Measurements from ENCODE around the gene RTTN.

The RTTN gene

DNA sequence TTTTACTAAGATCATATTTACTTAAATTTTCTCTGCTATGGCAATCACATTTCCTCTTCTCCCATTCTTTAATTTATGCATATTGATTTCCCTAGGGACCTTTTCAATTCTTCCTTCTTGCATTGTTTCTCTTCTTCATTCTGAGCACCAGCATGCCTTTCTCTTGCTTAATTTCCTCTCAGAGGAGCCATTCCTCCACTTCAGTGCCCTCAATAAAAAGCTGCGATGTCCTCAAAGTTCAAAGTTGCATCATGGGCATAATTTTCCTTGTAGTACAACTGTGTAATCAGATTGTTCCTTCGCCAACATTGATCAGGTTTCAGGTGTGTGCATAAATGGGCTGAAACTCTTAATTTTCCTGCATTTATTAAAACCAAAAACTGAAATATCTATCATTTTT, 236.0 kb downstream of the RTTN start:
- DNase-seq: no peak

DNA sequence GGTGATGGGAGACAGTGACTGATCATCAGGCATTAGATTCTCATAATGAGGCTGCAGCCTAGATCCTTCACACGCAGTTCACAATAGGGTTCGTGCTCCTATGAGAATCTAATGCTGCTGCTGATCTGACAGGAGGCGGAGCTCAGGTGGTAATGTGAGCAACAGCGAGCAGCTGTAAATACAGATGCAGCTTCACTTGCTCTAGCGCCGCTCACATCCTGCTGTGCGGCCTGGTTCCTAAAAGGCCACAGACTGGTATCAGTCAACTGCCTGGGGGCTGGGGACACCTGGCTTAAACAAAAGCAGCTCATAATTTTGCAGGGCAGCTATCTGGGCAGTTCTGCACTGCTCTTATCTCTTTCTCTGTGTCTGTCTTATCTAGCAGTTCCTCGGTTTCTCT, 237.4 kb downstream of the RTTN start:
- DNase-seq: no peak

DNA sequence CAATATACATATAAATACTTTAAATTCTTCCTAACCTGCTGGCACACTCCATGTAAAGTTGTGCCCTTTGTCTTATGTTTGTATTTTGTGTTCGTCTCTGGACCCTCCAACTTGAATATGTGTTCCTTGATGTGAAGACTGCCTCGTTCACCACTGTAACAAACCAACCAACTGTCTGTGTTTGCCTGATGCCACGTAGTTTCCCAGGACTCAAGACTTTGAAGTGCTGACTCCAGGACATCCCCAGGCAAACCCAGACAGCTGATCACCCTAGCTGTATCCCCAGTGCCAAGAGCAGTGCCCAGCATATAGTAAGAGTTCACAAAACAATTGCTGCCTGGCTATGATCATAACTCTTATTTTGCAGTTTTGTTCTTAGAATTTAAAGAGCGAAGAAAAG, 242.3 kb downstream of the RTTN start:
- DNase-seq: no peak

GRCh38 chr18:69961718-69962117, 243.8 kb downstream of the RTTN start:
- DNase-seq: no peak

GRCh38 chr18:69958422-69958821, 247.1 kb downstream of the RTTN start:
- no peak for DNase-seq

DNA sequence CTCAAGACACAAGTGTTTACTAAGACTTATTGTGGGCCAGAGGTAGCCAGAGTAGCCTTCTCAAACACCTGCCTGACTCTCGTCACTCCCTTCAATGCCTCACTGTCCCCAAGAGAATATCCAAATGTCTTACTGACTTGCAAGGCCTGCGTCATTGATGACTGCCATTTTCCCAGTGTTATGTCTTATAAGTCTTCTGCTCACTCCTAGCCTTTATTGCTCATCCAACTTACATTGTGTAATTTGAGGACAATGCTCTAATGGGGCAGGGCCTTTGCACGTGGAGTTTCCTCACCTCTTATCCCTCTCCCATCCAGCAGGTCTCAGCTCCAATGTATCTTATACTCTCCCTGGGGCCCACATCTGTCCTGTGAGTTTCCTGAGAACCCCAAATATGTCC, 247.7 kb downstream of the RTTN start:
- DNase-seq: no peak

GRCh38 chr18:69956665-69957620, 248.5 kb downstream of the RTTN start:
- DNase-seq: no peak

DNA sequence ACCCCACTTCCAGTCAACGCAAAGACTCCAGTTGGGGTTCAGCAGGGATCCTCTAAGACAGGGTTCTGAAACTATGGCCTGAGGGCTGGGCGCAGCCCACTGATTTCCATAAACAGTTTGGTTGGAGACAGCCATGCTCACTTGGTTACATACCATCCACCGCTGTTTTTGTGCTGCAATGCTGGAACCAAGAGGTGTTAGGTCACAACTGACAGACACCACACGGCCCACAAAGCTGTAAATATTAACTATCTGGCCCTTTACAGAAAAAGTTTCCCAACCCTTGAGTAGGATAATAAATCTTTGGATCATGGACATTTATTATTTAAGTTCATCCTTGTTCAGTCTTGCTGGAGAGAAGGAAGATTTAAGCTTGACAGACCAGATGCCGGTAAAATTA, 249.4 kb downstream of the RTTN start:
- DNase-seq: no peak

- no peak for DNase-seq
Measured at GRCh38 chr18:69954719-69955480, 250.6 kb downstream of the RTTN start.

- no peak for DNase-seq
Measured at GRCh38 chr18:69953191-69953590, 252.3 kb downstream of the RTTN start.
